K562 (cell line): Measurements from ENCODE around the gene PTPRF. TPM values are rescaled to one million over a fixed set of nuclear protein-coding genes. Genes with fewer than 3 reads are reported as not detected.
A peak's percentile ranks its signal among the peaks of the same experiment; 100 is the strongest.

ENCODE experiments used
- ATAC-seq: fragments of 200-7000 bp; cut with Tn5 transposase; 3 replicates; pipeline ENCODE4 v1.9.1; 2020; ENCODE audit warnings: moderate library complexity
- BruUV-seq: library from RNA; stranded (reverse); fragments of 400-500 nt; replicated peaks from 2 replicates; lab custom pipeline; 2021; lab: Mats Ljungman, UMichigan
- CTCF ChIA-PET: fragments of 300-600 bp; formaldehyde crosslinking; extraction: SDS; loops from one replicate; lab custom pipeline; 2021; ENCODE audit warnings: low intra/inter-chr PET ratio; lab: Yijun Ruan, JAX
- POLR2A ChIA-PET: fragments of 300-600, 350-650 bp; sonication (Branson Sonifier 250); formaldehyde crosslinking; extraction: SDS; loops from one replicate; lab custom pipeline; 2021; ENCODE audit warnings: antibody characterized with exemption, inconsistent platforms; lab: Yijun Ruan, JAX
- DNase-seq, 4 experiments: peaks; one replicate each; pipeline versions ENCODE4 v3.0.0 to v3.0.0-alpha.2; 2011 to 2018; ENCODE audit warnings: low spot score in 3 of 4, mixed read lengths in 3 of 4; ENCODE audit errors: extremely low read depth in 1 of 4
- FAIRE-seq: peaks from 2 replicates; lab custom pipeline; 2011; peaks lifted over from hg19 to GRCh38; lab: Jason Lieb, UNC
- H2AFZ ChIP-seq: 2 replicates; pipeline ENCODE4 v1.6.0; 2011; ENCODE audit warnings: low read depth, low read length, control low read depth, inconsistent platforms
- H3K27ac ChIP-seq: fragments of 200-600 bp; 3 replicates; pipeline ENCODE4 v1.8.0; 2011; ENCODE audit warnings: low read depth, mild to moderate bottlenecking, control low read depth, inconsistent platforms, low read length, moderate library complexity, mixed read lengths; ENCODE audit errors: extremely low read depth
- H3K27me3 ChIP-seq, 2 experiments: fragments of 300-600 bp in 1 of 2; 2 replicates in 1 of 2; 3 replicates in 1 of 2; pipeline versions ENCODE4 v1.6.0 to v1.8.0; 2011; ENCODE audit warnings: inconsistent platforms in 2 of 2, low read length in 2 of 2, mild to moderate bottlenecking in 1 of 2, mixed read lengths in 1 of 2, moderate library complexity in 1 of 2; ENCODE audit not compliant: control insufficient read depth in 2 of 2, insufficient read depth in 2 of 2
- H3K36me3 ChIP-seq: fragments of 300-600 bp; 3 replicates; pipeline ENCODE4 v1.8.0; 2011; ENCODE audit warnings: mild to moderate bottlenecking, low read length, inconsistent platforms; ENCODE audit not compliant: control insufficient read depth, insufficient read depth
- H3K4me1 ChIP-seq, 2 experiments: fragments of 200-600 bp in 1 of 2; replicated peaks in 1 of 2; 2 replicates in 1 of 2; 3 replicates in 1 of 2; pipeline versions ENCODE4 v1.5.1 to v1.8.0; 2011; ENCODE audit warnings: inconsistent platforms in 2 of 2, low read length in 2 of 2, mild to moderate bottlenecking in 1 of 2, mixed read lengths in 1 of 2, moderate library complexity in 1 of 2; ENCODE audit not compliant: control insufficient read depth in 2 of 2, insufficient read depth in 2 of 2
- H3K4me2 ChIP-seq: 2 replicates; pipeline ENCODE4 v1.6.1; 2011; ENCODE audit warnings: low read length, control low read depth, inconsistent platforms, mixed read lengths; ENCODE audit not compliant: insufficient read depth
- H3K4me3 ChIP-seq: fragments of 200-600 bp; sonication (generic), shearing (Covaris generic); 2 replicates; pipeline ENCODE4 v1.5.1; 2016; ENCODE audit warnings: control low read depth, inconsistent platforms
- H3K79me2 ChIP-seq: fragments of 200-600 bp; 3 replicates; pipeline ENCODE4 v1.8.0; 2011; ENCODE audit warnings: low read length, inconsistent platforms; ENCODE audit not compliant: control insufficient read depth, insufficient read depth
- H3K9ac ChIP-seq, 2 experiments: 2 replicates each; pipeline versions ENCODE4 v1.6.0 to v1.6.1; 2011; ENCODE audit warnings: low read depth in 2 of 2, low read length in 2 of 2, control low read depth in 1 of 2, inconsistent platforms in 1 of 2, mild to moderate bottlenecking in 1 of 2, mixed read lengths in 1 of 2; ENCODE audit not compliant: insufficient read depth in 1 of 2
- H3K9me1 ChIP-seq: one replicate; pipeline ENCODE4 v1.6.0; 2011; ENCODE audit warnings: inconsistent platforms, mild to moderate bottlenecking, low read length, moderate library complexity; ENCODE audit not compliant: control insufficient read depth, insufficient read depth
- H3K9me3 ChIP-seq: replicated peaks from 2 replicates; pipeline ENCODE4 v1.5.1; 2011; ENCODE audit warnings: low read depth, low read length, inconsistent platforms; ENCODE audit not compliant: control insufficient read depth, insufficient read depth
- H4K20me1 ChIP-seq: replicated peaks from 2 replicates; pipeline ENCODE4 v1.6.1; 2011; ENCODE audit warnings: low read length, inconsistent platforms, mixed read lengths; ENCODE audit not compliant: control insufficient read depth, insufficient read depth
- ARNT ChIP-seq, 2 experiments: fragments of 450-650 bp; IDR thresholded peaks; 2 replicates each; pipeline ENCODE4 v1.6.1; 2016; ENCODE audit warnings: mild to moderate bottlenecking in 1 of 2
- CBX3 ChIP-seq, 2 experiments: IDR thresholded peaks; 1 replicate in 1 of 2; 2 replicates in 1 of 2; pipeline ENCODE4 v1.6.1; 2012; ENCODE audit warnings: inconsistent platforms in 2 of 2, low read length in 2 of 2, borderline replicate concordance in 1 of 2, control low read depth in 1 of 2
- CXXC5 ChIP-seq: fragments of 250-450 bp; sonication (Bioruptor Pico); IDR thresholded peaks from 2 replicates; pipeline ENCODE4 v1.8.0; 2022; ENCODE audit warnings: inconsistent platforms, mild to moderate bottlenecking, moderate library complexity
- E2F3 ChIP-seq: fragments of 250-450 bp; sonication (Bioruptor Pico); IDR thresholded peaks from 2 replicates; pipeline ENCODE4 v1.4.0; 2020; ENCODE audit warnings: mild to moderate bottlenecking
- FOXJ3 ChIP-seq: sonication (generic); formaldehyde crosslinking; IDR thresholded peaks from 2 replicates; pipeline ENCODE4 v1.4.0; 2020; ENCODE audit warnings: mild to moderate bottlenecking, missing genetic modification reagents
- GABPB1 ChIP-seq: sonication (generic); formaldehyde crosslinking; IDR thresholded peaks from 2 replicates; pipeline ENCODE4 v1.8.0; 2022; ENCODE audit warnings: mild to moderate bottlenecking, missing genetic modification reagents
- L3MBTL2 ChIP-seq: fragments of 450-650 bp; IDR thresholded peaks from 2 replicates; pipeline ENCODE4 v1.6.1; 2016; ENCODE audit warnings: mild to moderate bottlenecking, moderate library complexity
- LCOR ChIP-seq: sonication (generic); formaldehyde crosslinking; IDR thresholded peaks from 2 replicates; pipeline ENCODE4 v1.8.0; 2022; ENCODE audit warnings: mild to moderate bottlenecking, missing genetic modification reagents
- MAFK ChIP-seq: IDR thresholded peaks from 2 replicates; pipeline ENCODE4 v1.6.1; 2011; ENCODE audit warnings: low read length, improper control_type of control experiment
- NELFE ChIP-seq: IDR thresholded peaks from 2 replicates; pipeline ENCODE4 v1.6.1; 2011; ENCODE audit warnings: mild to moderate bottlenecking; ENCODE audit not compliant: insufficient read depth, insufficient read length
- NR2C2 ChIP-seq, 2 experiments: fragments of 200-800 bp in 1 of 2; sonication (Bioruptor generic) in 1 of 2; sonication (generic) in 1 of 2; formaldehyde crosslinking in 1 of 2; IDR thresholded peaks; 2 replicates each; pipeline versions ENCODE4 v1.6.1 to v1.8.0; 2016 to 2022; ENCODE audit warnings: mild to moderate bottlenecking in 1 of 2, missing compliant biosample characterization in 1 of 2, missing genetic modification characterization in 1 of 2, missing genetic modification reagents in 1 of 2
- RUNX1 ChIP-seq: sonication (generic); IDR thresholded peaks from 2 replicates; pipeline ENCODE4 v1.6.1; 2016; ENCODE audit warnings: antibody characterized with exemption, low read depth
- SP1 ChIP-seq: sonication (generic); formaldehyde crosslinking; IDR thresholded peaks from 2 replicates; pipeline ENCODE4 v1.8.1; 2022; ENCODE audit warnings: mild to moderate bottlenecking, missing genetic modification reagents
- TAF1 ChIP-seq: IDR thresholded peaks from 2 replicates; pipeline ENCODE4 v1.6.1; 2011; ENCODE audit warnings: mild to moderate bottlenecking, low read length, moderate library complexity; ENCODE audit not compliant: insufficient read depth, control insufficient read depth, severe bottlenecking; ENCODE audit errors: extremely low read depth
- ZNF507 ChIP-seq: conservative IDR thresholded peaks from 2 replicates; pipeline ENCODE4 v1.6.1; 2017; ENCODE audit warnings: missing genetic modification characterization, missing compliant biosample characterization
- ZNF76 ChIP-seq: fragments of 250-450 bp; sonication (Bioruptor Pico); IDR thresholded peaks from 2 replicates; pipeline ENCODE4 v1.4.0; 2020; ENCODE audit warnings: mild to moderate bottlenecking, moderate library complexity, borderline replicate concordance
- WGBS: fragments of 100-300 bp; shearing (Covaris generic); methylation state at CpG from one replicate; pipeline ENCODE4 v1.1.6; 2016; ENCODE audit warnings: low coverage, mixed read lengths; ENCODE audit not compliant: insufficient coverage; ENCODE audit errors: missing lambda C conversion rate; 5-methylcytosine and 5-hydroxymethylcytosine counted together
- in situ Hi-C: fragments of 300-500 bp; cut with MboI; formaldehyde crosslinking; loops from 4 replicates; pipeline ENCODE4 v1.15.0; 2018; ENCODE audit warnings: inconsistent platforms, mixed read lengths
- intact Hi-C: fragments of 100-400 bp; cut with micrococcal nuclease; formaldehyde crosslinking; loops from 2 replicates; pipeline ENCODE4 v1.14.2; 2022
- polyA plus RNA-seq, 8 experiments: library from polyadenylated mRNA; depleted of rRNA in 4 of 8; stranded (reverse) in 5 of 8; unstranded in 3 of 8; fragments of >200 nt; fragmentation: Nextera tagmentation in 2 of 8; fragmentation: Illumina TruSeq in 1 of 8; extraction: Ambion mirVana in 2 of 8; extraction: Trizol in 1 of 8; gene quantifications; 2 replicates each; pipeline versions ENCODE4 v1.2.1 to v1.2.3, GENCODE V29; 2011 to 2014; ENCODE audit warnings: inconsistent platforms in 1 of 8, missing spikeins in 1 of 8
- total RNA-seq, 7 experiments: library from RNA; depleted of rRNA in 6 of 7; stranded (reverse); fragments of >200 nt in 6 of 7; fragmentation: Illumina TruSeq in 2 of 7; extraction: Trizol in 2 of 7; gene quantifications; 2 replicates each; pipeline versions ENCODE4 v1.2.1 to v1.2.3, GENCODE V29; 2011 to 2021; ENCODE audit warnings: low replicate concordance in 1 of 7
- TF ChIP-seq, protein P1 (sequence below): conservative IDR thresholded peaks from 2 replicates; pipeline ENCODE4 v1.6.1; 2011; ENCODE audit warnings: low read depth, mild to moderate bottlenecking, low read length; ENCODE audit not compliant: control insufficient read depth

Gene PTPRF
- total and polyA plus RNA-seq, 9 of the 15 experiments (the other 6 are each of a cell fraction or from before 2014, with no cell fraction given), result 0.13 to 4.3 (median 1.1) TPM

DNA sequence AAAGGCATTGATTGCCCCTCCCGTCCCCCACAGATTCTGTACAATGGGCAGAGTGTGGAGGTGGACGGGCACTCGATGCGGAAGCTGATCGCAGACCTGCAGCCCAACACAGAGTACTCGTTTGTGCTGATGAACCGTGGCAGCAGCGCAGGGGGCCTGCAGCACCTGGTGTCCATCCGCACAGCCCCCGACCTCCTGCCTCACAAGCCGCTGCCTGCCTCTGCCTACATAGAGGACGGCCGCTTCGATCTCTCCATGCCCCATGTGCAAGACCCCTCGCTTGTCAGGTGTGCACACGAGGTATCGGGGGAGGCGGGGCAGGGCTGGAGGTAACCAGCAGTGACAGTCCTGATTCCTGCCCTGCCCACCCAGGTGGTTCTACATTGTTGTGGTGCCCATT is 74.5 kb downstream of the PTPRF start:
- ChIA-PET CTCF (no interaction called here), POLR2A (interaction anchor here (0.9 kb wide), 1 partner anchor 80 kb away, joined by 4 read pairs; no protein-coding TSS in a partner anchor)
- Histone ChIP-seq H3K27ac (no peak overlapping the region), H3K4me2 (no peak overlapping the region), H3K9me1 (no peaks in the 10 kb centered on the region), H4K20me1 (peaks cover 70% of the 10 kb centered on the region), H2AFZ (no peak overlapping the region), H3K4me3 (no peak overlapping the region), H3K79me2 (no peaks in the 10 kb centered on the region), H3K9ac (0 out of 4 replicates have a peak overlapping the region, but pooled peaks of 1 of the 2 experiments have one; percentile 11), H3K27me3 (peaks cover 78 to 99% of the 10 kb centered on the region in 2 experiments), H3K4me1 (peaks cover 0 to 8% of the 10 kb centered on the region in 2 experiments; a peak in 1 of 5 replicates), H3K36me3 (no peaks in the 10 kb centered on the region), H3K9me3 (no peaks in the 10 kb centered on the region; the same call in 1 of the 2 replicates)
- 11% methylated on average over 18 of the region's 18 CpGs for WGBS
- TF ChIP-seq CBX3 (IDR thresholded peaks at IDR 0.05; ENCODE audit: borderline replicate concordance in 1 of 2, low read length in 2 of 2) (no peak), NR2C2 (CRISPR knock-in tag; IDR thresholded peaks at IDR 0.05) (0 out of 2 replicates have a peak, but pooled peaks have one; percentile 15), NR2C2 (tag; IDR thresholded peaks at IDR 0.05) (no peak), TAF1 (no peak), ZNF507 (tag) (no peak)
- in situ Hi-C loops (no loop called here), intact Hi-C loops (no loop called here)
- BruUV-seq, result no TSS peak
- FAIRE-seq (no peak), DNase-seq (no peak), ATAC-seq (no peak)

DNA sequence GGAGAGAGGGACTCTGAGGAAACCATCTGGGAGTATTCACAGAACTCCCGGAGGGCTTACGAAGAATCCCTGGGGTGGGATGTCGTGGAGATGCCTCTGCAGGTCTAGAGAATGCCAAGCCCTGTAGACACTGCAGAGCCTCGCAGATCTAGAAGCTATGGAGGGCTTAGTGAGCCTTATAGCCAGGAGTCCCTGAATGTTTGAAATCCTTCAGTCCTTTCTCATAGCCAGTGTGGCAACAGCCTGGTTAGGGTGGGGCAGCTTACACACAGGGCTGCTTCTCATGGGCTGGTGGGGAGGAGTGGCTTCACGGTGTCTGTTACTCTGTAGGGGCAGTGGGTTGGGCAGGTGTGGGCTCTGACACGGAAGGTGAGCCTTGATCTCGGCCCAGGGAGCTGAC is 75.1 kb downstream of the PTPRF start:
- DNase-seq, result no peak
- no peak overlapping the region for H2AFZ ChIP-seq
- no peak overlapping the region for H3K4me2 ChIP-seq
- no peak overlapping the region for H3K4me3 ChIP-seq
- no peak for FAIRE-seq
- CTCF ChIA-PET, result no interaction called here
- H3K79me2 ChIP-seq, result no peaks in the 10 kb centered on the region
- H3K27me3 ChIP-seq, result peaks cover 75 to 98% of the 10 kb centered on the region in 2 experiments
- ATAC-seq, result no peak
- intact Hi-C loops, result no loop called here
- in situ Hi-C loops, result no loop called here
- no peak overlapping the region for H3K27ac ChIP-seq
- POLR2A ChIA-PET, result no interaction called here
- peaks cover 65% of the 10 kb centered on the region for H4K20me1 ChIP-seq
- no TSS peak for BruUV-seq
- H3K4me1 ChIP-seq, result peaks cover 0 to 8% of the 10 kb centered on the region in 2 experiments; a peak in 1 of 5 replicates
- no peak overlapping the region for H3K9ac ChIP-seq
- H3K36me3 ChIP-seq, result no peaks in the 10 kb centered on the region
- H3K9me1 ChIP-seq, result no peaks in the 10 kb centered on the region
- under 1% methylated on average over 7 of the region's 7 CpGs for WGBS
- H3K9me3 ChIP-seq, result no peaks in the 10 kb centered on the region
- TF ChIP-seq NELFE (no peak), FOXJ3 (CRISPR knock-in tag) (no peak), GABPB1 (CRISPR knock-in tag) (no peak), RUNX1 (no peak), E2F3 (CRISPR knock-in tag) (no peak), ARNT (IDR thresholded peaks at IDR 0.05) (no peak), SP1 (CRISPR knock-in tag) (no peak), L3MBTL2 (no peak), CXXC5 (CRISPR knock-in tag) (no peak), MAFK (no peak), LCOR (CRISPR knock-in tag) (no peak), ZNF76 (no peak)
- TF ChIP-seq, protein P1, sequence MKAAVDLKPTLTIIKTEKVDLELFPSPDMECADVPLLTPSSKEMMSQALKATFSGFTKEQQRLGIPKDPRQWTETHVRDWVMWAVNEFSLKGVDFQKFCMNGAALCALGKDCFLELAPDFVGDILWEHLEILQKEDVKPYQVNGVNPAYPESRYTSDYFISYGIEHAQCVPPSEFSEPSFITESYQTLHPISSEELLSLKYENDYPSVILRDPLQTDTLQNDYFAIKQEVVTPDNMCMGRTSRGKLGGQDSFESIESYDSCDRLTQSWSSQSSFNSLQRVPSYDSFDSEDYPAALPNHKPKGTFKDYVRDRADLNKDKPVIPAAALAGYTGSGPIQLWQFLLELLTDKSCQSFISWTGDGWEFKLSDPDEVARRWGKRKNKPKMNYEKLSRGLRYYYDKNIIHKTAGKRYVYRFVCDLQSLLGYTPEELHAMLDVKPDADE, result no peak
